HL-60 (cell line): Measurements from ENCODE around the gene CMTM1.

ENCODE experiments used
- DNase-seq, 2 experiments: peaks; one replicate each; pipeline ENCODE4 v3.0.0-alpha.2; 2010 to 2020; ENCODE audit warnings: low read depth in 1 of 2, low spot score in 1 of 2
- H3K27ac ChIP-seq: fragments of 250-450 bp; sonication (Bioruptor Pico); replicated peaks from 2 replicates; pipeline ENCODE4 v1.5.1; 2020; ENCODE audit warnings: mild to moderate bottlenecking, moderate library complexity
- H3K27me3 ChIP-seq: fragments of 250-450 bp; sonication (Bioruptor Pico); 2 replicates; pipeline ENCODE4 v1.5.1; 2021; ENCODE audit warnings: mild to moderate bottlenecking, moderate library complexity; ENCODE audit not compliant: insufficient read depth, poor library complexity, severe bottlenecking
- H3K4me3 ChIP-seq: replicated peaks from 2 replicates; pipeline ENCODE4 v1.5.1; 2011; ENCODE audit warnings: mild to moderate bottlenecking, control low read depth, low read length; ENCODE audit not compliant: insufficient read depth
- GABPA ChIP-seq: IDR thresholded peaks from 2 replicates; pipeline ENCODE4 v1.6.1; 2012; ENCODE audit warnings: low read depth
- POLR2AphosphoS5 ChIP-seq: IDR thresholded peaks from 2 replicates; pipeline ENCODE4 v1.6.1; 2012; ENCODE audit warnings: low read depth
- SPI1 ChIP-seq: IDR thresholded peaks from 2 replicates; pipeline ENCODE4 v1.6.1; 2012; ENCODE audit warnings: low read depth, mild to moderate bottlenecking, borderline replicate concordance
- TF ChIP-seq, protein P1 (sequence below): IDR thresholded peaks from 2 replicates; pipeline ENCODE4 v1.6.1; 2012; ENCODE audit warnings: low read depth; ENCODE audit not compliant: insufficient replicate concordance
- TF ChIP-seq, protein P2 (sequence below): IDR thresholded peaks from one replicate; pipeline ENCODE4 v1.5.1; 2011; ENCODE audit warnings: low read length, control low read depth, inconsistent platforms; ENCODE audit not compliant: insufficient read depth

Gene CMTM1

DNA sequence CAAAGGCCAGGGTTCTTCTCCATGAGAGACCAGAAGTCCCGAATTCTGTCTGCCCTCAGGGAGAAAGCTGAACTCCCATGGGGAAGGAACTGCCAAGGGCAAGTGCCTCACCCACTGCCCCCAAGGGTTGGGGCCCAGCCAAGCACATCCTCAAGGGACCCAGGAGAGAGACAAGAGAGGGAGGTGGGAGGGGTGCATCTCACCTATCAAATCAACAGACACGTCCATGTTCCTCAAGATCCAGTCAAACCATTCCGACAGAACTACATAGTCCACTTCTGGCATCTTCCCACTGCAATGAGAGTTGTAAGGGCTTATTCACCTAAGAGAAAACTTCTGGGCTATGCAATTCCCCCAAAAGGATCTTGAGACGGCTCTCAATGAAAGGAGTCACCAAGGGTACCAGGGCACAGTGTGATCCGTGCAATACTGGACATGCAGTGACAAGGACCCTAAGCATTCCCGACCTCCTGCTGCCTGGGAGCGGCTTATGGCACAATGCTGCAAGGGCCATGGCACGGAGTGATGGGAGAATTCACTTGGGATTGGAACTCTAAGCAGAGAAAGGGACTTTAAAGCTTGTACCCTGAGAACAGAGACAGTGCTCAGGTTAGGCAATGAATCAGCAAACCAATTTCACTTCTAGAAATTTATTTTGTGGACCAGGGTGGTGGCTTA, 48.5 kb upstream of the CMTM1 start:
- Histone ChIP-seq H3K27me3 (no peaks in the 10 kb centered on the region), H3K27ac (peak overlapping the region; percentile 95), H3K4me3 (no peak overlapping the region)
- TF ChIP-seq SPI1: 0 out of 2 replicates have a peak, but pooled peaks have one; percentile 9
- TF ChIP-seq GABPA: no peak
- DNase-seq: peak in 1 of 2 experiments; percentile 38

DNA sequence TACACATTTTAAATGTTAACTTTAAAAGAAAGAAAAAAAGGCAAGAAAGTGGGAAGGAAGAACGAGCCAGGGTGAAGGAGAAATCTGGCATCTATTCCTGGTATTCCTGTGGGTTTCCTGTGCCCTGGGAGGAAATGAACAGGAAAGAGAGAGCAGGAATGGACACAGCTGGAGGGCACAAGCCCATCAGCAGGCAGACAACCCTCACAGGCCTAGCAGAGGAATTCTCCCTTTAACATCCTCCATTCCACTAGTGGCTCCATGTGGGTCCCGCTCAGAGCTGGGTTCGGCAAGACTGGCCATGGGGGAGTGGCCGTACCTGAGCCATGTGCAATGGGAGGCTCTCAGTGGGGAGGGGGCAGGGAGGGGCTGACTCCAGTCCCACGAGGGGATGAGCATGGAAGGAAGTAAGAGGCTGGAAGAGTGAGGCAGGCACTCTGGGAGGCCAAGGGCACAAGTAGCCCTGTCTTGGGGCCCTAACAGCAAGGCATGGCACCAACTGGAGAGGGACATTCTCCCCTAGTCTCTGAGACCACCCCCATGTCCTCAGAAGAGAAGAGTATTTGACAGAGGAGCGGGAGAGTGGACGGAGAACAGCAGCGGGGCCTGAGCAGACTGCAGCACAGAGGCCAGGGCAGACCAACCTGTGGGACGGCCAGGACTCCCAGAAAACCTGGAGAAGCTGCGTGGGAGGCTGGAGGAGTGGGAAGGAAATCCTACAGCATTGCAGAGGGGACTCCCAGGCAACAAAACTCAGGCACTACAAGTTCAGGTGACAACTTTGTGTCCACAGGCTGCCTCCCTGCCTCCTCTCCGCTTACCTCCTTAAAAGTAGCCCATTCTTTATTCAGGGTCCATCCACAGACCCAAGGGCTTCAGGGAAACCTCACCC, 46.5 kb upstream of the CMTM1 start:
- DNase-seq: no peak
- H3K27me3 ChIP-seq: no peaks in the 10 kb centered on the region
- H3K27ac ChIP-seq: peak overlapping the region; percentile 99
- TF ChIP-seq, protein P1, sequence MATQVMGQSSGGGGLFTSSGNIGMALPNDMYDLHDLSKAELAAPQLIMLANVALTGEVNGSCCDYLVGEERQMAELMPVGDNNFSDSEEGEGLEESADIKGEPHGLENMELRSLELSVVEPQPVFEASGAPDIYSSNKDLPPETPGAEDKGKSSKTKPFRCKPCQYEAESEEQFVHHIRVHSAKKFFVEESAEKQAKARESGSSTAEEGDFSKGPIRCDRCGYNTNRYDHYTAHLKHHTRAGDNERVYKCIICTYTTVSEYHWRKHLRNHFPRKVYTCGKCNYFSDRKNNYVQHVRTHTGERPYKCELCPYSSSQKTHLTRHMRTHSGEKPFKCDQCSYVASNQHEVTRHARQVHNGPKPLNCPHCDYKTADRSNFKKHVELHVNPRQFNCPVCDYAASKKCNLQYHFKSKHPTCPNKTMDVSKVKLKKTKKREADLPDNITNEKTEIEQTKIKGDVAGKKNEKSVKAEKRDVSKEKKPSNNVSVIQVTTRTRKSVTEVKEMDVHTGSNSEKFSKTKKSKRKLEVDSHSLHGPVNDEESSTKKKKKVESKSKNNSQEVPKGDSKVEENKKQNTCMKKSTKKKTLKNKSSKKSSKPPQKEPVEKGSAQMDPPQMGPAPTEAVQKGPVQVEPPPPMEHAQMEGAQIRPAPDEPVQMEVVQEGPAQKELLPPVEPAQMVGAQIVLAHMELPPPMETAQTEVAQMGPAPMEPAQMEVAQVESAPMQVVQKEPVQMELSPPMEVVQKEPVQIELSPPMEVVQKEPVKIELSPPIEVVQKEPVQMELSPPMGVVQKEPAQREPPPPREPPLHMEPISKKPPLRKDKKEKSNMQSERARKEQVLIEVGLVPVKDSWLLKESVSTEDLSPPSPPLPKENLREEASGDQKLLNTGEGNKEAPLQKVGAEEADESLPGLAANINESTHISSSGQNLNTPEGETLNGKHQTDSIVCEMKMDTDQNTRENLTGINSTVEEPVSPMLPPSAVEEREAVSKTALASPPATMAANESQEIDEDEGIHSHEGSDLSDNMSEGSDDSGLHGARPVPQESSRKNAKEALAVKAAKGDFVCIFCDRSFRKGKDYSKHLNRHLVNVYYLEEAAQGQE: no peak
- TF ChIP-seq SPI1: no peak
- TF ChIP-seq GABPA: no peak
- TF ChIP-seq, protein P2, sequence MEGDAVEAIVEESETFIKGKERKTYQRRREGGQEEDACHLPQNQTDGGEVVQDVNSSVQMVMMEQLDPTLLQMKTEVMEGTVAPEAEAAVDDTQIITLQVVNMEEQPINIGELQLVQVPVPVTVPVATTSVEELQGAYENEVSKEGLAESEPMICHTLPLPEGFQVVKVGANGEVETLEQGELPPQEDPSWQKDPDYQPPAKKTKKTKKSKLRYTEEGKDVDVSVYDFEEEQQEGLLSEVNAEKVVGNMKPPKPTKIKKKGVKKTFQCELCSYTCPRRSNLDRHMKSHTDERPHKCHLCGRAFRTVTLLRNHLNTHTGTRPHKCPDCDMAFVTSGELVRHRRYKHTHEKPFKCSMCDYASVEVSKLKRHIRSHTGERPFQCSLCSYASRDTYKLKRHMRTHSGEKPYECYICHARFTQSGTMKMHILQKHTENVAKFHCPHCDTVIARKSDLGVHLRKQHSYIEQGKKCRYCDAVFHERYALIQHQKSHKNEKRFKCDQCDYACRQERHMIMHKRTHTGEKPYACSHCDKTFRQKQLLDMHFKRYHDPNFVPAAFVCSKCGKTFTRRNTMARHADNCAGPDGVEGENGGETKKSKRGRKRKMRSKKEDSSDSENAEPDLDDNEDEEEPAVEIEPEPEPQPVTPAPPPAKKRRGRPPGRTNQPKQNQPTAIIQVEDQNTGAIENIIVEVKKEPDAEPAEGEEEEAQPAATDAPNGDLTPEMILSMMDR: no peak
- no peak for TF ChIP-seq POLR2AphosphoS5
- no peak overlapping the region for H3K4me3 ChIP-seq

DNA sequence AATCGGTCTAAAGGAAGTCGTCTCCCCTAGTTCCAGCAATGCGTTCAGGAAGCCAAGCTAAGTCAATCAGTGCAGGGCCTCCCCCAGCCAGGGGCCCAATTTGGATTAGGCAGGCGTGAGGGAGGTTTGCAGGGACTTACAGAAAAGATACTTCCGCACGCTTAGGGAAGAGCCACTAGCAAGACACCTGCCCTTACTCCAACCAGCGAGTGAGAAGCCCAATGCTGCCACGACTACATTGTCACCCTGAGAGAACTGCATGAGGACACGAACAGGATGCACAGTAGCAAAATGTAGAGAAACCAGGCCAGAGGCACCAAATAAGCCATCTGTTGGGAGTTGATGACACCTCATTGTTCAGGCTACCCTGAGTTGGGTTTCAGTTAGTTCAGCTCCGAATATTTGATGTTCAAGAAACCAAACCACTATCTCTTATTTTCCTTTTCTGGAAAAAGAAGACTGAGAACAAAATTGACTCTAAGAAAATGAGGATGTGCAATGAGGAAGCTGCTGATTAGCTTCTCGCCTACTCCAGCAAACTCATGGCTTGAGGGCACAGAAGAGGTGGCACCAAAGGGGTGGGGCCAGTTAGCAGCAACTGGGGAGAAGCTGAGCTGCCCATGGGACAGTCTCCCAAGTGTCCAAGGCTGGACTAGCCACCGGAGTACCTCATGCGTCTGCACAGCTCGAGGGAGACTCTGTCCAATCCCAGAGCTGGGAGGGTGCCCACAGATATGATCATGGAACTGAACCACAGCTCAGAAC, 45.7 kb upstream of the CMTM1 start:
- Histone ChIP-seq H3K27ac (peak overlapping the region; percentile 99), H3K4me3 (no peak overlapping the region), H3K27me3 (no peaks in the 10 kb centered on the region)
- TF ChIP-seq GABPA (no peak), SPI1 (peak; percentile 95), POLR2AphosphoS5 (peak; percentile 17; the same call in 1 of the 2 replicates)
- peak; percentile 81 to 88 for DNase-seq

DNA sequence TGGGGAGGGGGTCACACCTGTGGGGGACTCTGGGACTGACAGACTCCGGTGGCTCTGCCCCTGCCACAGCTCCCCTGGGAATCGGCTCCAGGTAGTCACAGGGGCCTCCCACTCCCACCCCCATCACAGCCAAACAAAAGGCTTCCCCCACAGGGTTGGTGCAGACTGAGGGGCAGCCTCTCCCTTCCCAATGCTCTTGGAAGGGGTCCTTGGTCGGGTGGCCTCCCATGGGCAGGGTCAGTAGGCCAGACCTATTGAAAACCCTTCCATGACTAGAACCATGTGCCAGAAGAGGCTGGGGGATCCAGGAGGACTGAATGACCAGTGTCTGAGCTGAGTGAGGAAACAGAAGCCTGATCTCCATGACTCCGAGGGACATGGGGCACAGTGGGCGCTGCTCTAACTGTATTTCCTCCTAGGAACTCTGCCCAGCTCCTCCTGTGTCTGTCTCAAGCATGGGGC, 45.0 kb upstream of the CMTM1 start:
- Histone ChIP-seq H3K27me3 (no peaks in the 10 kb centered on the region), H3K27ac (peak overlapping the region; percentile 99), H3K4me3 (no peak overlapping the region)
- no peak for TF ChIP-seq SPI1
- no peak for TF ChIP-seq POLR2AphosphoS5
- TF ChIP-seq, protein P2: no peak
- TF ChIP-seq, protein P1: no peak
- no peak for TF ChIP-seq GABPA
- DNase-seq: peak in 1 of 2 experiments; percentile 18
